Kidney (tissue), 14 donors: ENCODE results near the gene ADPRHL1. TPM values are rescaled to one million over a fixed set of nuclear protein-coding genes. Genes with fewer than 3 reads are reported as not detected.
"Not testable (repeated sequence)": the region's sequence is repeated elsewhere in the genome, so short reads cannot be mapped to it uniquely, and the experiment has no call there.

Source experiments
- DNase-seq, 5 donors: peaks; one replicate each; pipeline ENCODE4 v3.0.0-alpha.2; 2013 to 2020
- FAIRE-seq: peaks from 2 replicates; lab custom pipeline; 2012; peaks lifted over from hg19 to GRCh38; lab: Jason Lieb, UNC
- H3K27ac ChIP-seq, 2 donors: one replicate each; pipeline ENCODE4 v1.7.0; 2013; ENCODE audit warnings: low read depth in 2 of 2, low read length in 2 of 2, inconsistent platforms in 1 of 2
- H3K27me3 ChIP-seq: one replicate; pipeline ENCODE4 v1.7.1; 2013; ENCODE audit warnings: low read length, inconsistent platforms; ENCODE audit not compliant: control insufficient read depth, insufficient read depth
- H3K36me3 ChIP-seq, 3 donors: one replicate each; pipeline versions ENCODE4 v1.7.0 to v1.7.1; 2013; ENCODE audit warnings: low read length in 3 of 3, control low read depth in 1 of 3, inconsistent platforms in 1 of 3; ENCODE audit not compliant: insufficient read depth in 3 of 3, control insufficient read depth in 2 of 3
- H3K4me1 ChIP-seq, 3 donors: one replicate each; pipeline versions ENCODE4 v1.7.0 to v1.7.1; 2013; ENCODE audit warnings: low read length in 3 of 3, inconsistent platforms in 1 of 3, low read depth in 1 of 3; ENCODE audit not compliant: control insufficient read depth in 2 of 3, insufficient read depth in 2 of 3
- H3K4me3 ChIP-seq, 3 donors: one replicate each; pipeline versions ENCODE4 v1.7.0 to v1.8.1; 2013; ENCODE audit warnings: low read length in 3 of 3, control low read depth in 1 of 3, inconsistent platforms in 1 of 3
- H3K9ac ChIP-seq, 3 donors: one replicate each; pipeline versions ENCODE4 v1.7.0 to v1.7.1; 2013; ENCODE audit warnings: low read length in 3 of 3, control low read depth in 1 of 3, inconsistent platforms in 1 of 3
- H3K9me3 ChIP-seq, 3 donors: one replicate each; pipeline versions ENCODE4 v1.7.0 to v1.7.1; 2013; ENCODE audit warnings: low read length in 3 of 3, control low read depth in 1 of 3, inconsistent platforms in 1 of 3; ENCODE audit not compliant: control insufficient read depth in 2 of 3, insufficient read depth in 1 of 3
- intact Hi-C: fragments of 100-400 bp; cut with DNase I; formaldehyde crosslinking; loops from one replicate; pipeline ENCODE4 v1.11.1; 2022
- polyA plus RNA-seq: library from polyadenylated mRNA; stranded (reverse); fragments of 350-450 nt; fragmentation: Illumina TruSeq; extraction: RNeasy Lipid Tissue Mini Kit (QIAGEN cat#74804); gene quantifications from one replicate; pipeline ENCODE4 v1.2.3, GENCODE V29; 2014; ENCODE audit warnings: low read depth, low replicate concordance; ENCODE audit not compliant: insufficient read depth
- total RNA-seq: library from RNA; stranded (reverse); fragmentation: NEBNext Ultra II Directional; extraction: Animal tissue kit (Norgen Biotek cat#: 25700); gene quantifications from one replicate; pipeline ENCODE4 v1.2.1, GENCODE V29; 2021
- TF ChIP-seq, protein P1 (sequence below): IDR thresholded peaks from 3 replicates; pipeline ENCODE4 v1.5.1; 2012; ENCODE audit warnings: mild to moderate bottlenecking, moderate library complexity, borderline replicate concordance; ENCODE audit not compliant: insufficient read depth; ENCODE audit errors: extremely low read depth
- donor health status: control.
- donor health status: control.
- donor health status: control.
- donor health status: control.
- donor health status: control.
- donor health status: DM: yes; HTN: yes; CAD: no.
- donor health status: Normal renal cell carcinoma (clear cell type).

ADPRHL1 gene
- total and polyA plus RNA-seq, 2 donors from 2014 or later: 1.1 to 1.5 TPM

- no peak for FAIRE-seq
- Histone ChIP-seq H3K36me3 (no peaks in the 10 kb centered on the region), H3K27me3 (no peaks in the 10 kb centered on the region), H3K9ac (no peak overlapping the region), H3K4me3 (no peak overlapping the region), H3K4me1 (no peaks in the 10 kb centered on the region), H3K27ac (no peak overlapping the region), H3K9me3 (no peaks in the 10 kb centered on the region)
- intact Hi-C loops: no loop called here
- peak in 1 of 5 donors; percentile 22 for DNase-seq
- TF ChIP-seq, protein P1, sequence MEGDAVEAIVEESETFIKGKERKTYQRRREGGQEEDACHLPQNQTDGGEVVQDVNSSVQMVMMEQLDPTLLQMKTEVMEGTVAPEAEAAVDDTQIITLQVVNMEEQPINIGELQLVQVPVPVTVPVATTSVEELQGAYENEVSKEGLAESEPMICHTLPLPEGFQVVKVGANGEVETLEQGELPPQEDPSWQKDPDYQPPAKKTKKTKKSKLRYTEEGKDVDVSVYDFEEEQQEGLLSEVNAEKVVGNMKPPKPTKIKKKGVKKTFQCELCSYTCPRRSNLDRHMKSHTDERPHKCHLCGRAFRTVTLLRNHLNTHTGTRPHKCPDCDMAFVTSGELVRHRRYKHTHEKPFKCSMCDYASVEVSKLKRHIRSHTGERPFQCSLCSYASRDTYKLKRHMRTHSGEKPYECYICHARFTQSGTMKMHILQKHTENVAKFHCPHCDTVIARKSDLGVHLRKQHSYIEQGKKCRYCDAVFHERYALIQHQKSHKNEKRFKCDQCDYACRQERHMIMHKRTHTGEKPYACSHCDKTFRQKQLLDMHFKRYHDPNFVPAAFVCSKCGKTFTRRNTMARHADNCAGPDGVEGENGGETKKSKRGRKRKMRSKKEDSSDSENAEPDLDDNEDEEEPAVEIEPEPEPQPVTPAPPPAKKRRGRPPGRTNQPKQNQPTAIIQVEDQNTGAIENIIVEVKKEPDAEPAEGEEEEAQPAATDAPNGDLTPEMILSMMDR: no peak
Measured at GRCh38 chr13:113442354-113442984, 10.8 kb downstream of the ADPRHL1 start.

DNA sequence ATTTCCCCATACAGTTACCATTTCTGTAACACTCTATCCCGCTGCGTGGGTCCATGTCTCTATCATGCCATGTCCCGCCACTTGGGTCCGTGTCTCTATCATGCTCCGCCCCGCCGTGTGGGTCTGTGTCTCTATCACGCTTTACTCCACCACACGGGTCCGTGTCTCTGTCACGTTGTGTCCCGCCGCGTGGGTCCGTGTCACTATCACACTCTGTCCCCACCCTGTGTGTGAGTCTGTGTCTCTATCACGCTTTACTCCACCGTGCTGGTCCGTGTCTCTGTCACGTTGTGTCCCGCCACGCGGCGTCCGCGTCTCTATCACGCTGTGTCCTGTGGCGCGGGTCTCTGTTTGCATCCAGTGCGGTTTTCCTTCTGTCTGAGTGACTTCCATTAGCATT, 11.6 kb downstream of the ADPRHL1 start:
- intact Hi-C loops: no loop called here
- H3K27ac ChIP-seq: no peak overlapping the region
- H3K9me3 ChIP-seq: no peaks in the 10 kb centered on the region
- H3K9ac ChIP-seq: no peak overlapping the region
- H3K4me3 ChIP-seq: no peak overlapping the region
- no peaks in the 10 kb centered on the region for H3K4me1 ChIP-seq
- H3K27me3 ChIP-seq: no peaks in the 10 kb centered on the region
- TF ChIP-seq, protein P1: no peak
- peak in 1 of 5 donors; percentile 38 for DNase-seq
- no peaks in the 10 kb centered on the region for H3K36me3 ChIP-seq
- FAIRE-seq: no peak

GRCh38 chr13:113437408-113438010, 15.8 kb downstream of the ADPRHL1 start:
- Histone ChIP-seq H3K4me3 (no peak overlapping the region), H3K27me3 (no peaks in the 10 kb centered on the region), H3K9me3 (no peaks in the 10 kb centered on the region), H3K36me3 (no peaks in the 10 kb centered on the region), H3K9ac (no peak overlapping the region), H3K27ac (no peak overlapping the region), H3K4me1 (no peaks in the 10 kb centered on the region)
- FAIRE-seq (no peak), DNase-seq (peak in 1 of 5 donors; percentile 77)
- TF ChIP-seq, protein P1: no peak
- intact Hi-C loops: no loop called here

GRCh38 chr13:113436866-113437265, 16.4 kb downstream of the ADPRHL1 start:
- H3K36me3 ChIP-seq, H3K27me3 ChIP-seq, H3K9ac ChIP-seq, H3K4me3 ChIP-seq, H3K9me3 ChIP-seq, intact Hi-C loops, FAIRE-seq, H3K4me1 ChIP-seq, H3K27ac ChIP-seq: not testable (repeated sequence)
- peak in 1 of 5 donors; percentile 34 for DNase-seq

DNA sequence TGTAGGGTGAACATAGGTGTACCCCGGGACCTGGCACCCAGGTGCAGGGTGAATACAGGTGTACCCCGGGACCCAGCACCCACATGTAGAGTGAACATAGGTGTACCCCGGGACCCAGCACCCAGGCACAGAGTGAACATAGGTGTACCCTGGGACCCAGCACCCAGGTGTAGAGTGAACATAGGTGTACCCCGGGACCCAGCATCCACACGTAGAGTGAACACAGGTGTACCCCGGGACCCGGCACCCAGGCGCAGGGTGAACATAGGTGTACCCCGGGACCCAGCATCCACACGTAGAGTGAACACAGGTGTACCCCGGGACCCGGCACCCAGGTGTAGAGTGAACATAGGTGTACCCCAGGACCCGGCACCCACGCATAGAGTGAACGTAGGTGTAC, 17.4 kb downstream of the ADPRHL1 start:
- H3K4me1 ChIP-seq, H3K9ac ChIP-seq, H3K9me3 ChIP-seq, H3K27me3 ChIP-seq, H3K27ac ChIP-seq, FAIRE-seq, H3K4me3 ChIP-seq, intact Hi-C loops, H3K36me3 ChIP-seq: not testable (repeated sequence)
- peak in 1 of 5 donors; percentile 58 for DNase-seq
